Central memory CD8-positive, alpha-beta T cell (primary cell): ENCODE data around the gene GRM7.

ENCODE experiments used
- ATAC-seq: fragments of 150-1000 bp; cut with Tn5 transposase; replicated peaks from 2 replicates; pipeline ENCODE4 v1.10.0; 2022; ENCODE audit warnings: mild to moderate bottlenecking, moderate FRiP score, moderate number of reproducible peaks; ENCODE audit not compliant: poor library complexity, severe bottlenecking; ENCODE audit errors: extremely low read depth
- DNase-seq, 2 donors: peaks; one replicate each; pipeline ENCODE4 v3.0.0; 2021; ENCODE audit warnings: low spot score in 2 of 2
- H3K27ac Mint-ChIP-seq: one replicate; pipeline ENCODE4 v1.8.0; 2022; ENCODE audit warnings: low read depth, mild to moderate bottlenecking, moderate library complexity, mixed read lengths
- H3K27me3 Mint-ChIP-seq: one replicate; pipeline ENCODE4 v1.8.0; 2022; ENCODE audit warnings: mixed read lengths
- H3K36me3 Mint-ChIP-seq: one replicate; pipeline ENCODE4 v1.8.0; 2022; ENCODE audit warnings: mild to moderate bottlenecking, moderate library complexity, mixed read lengths; ENCODE audit not compliant: insufficient read depth
- H3K4me1 Mint-ChIP-seq: one replicate; pipeline ENCODE4 v1.8.0; 2022; ENCODE audit warnings: mixed read lengths
- H3K4me3 Mint-ChIP-seq: one replicate; pipeline ENCODE4 v1.8.0; 2022; ENCODE audit warnings: mild to moderate bottlenecking, moderate library complexity, mixed read lengths
- H3K9me3 Mint-ChIP-seq: one replicate; pipeline ENCODE4 v1.8.0; 2022; ENCODE audit warnings: mixed read lengths

Gene GRM7

DNA sequence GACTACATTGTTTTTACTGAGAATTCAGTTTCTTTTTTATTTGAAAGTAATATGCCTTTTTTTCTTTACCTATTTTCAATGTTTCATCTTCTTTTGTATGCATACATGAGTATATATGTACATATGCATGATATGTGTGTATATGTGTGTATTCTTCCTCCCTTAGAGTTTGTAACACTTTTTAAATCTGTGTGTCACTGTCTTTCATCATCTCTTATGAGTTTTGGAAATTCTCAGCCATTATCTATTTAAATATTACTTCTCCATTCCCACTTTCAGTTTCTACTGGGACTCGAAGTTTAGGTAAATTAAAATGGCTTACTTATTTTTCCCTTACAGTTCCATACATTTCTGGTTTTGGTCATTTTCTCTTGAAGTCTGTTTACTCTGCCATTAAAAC is 754.1 kb downstream of the GRM7 start:
- H3K9me3 Mint-ChIP-seq = no peaks in the 10 kb centered on the region
- DNase-seq = no peak
- no peak for ATAC-seq
- H3K27ac Mint-ChIP-seq = no peak overlapping the region
- no peaks in the 10 kb centered on the region for H3K36me3 Mint-ChIP-seq
- no peaks in the 10 kb centered on the region for H3K4me1 Mint-ChIP-seq
- H3K27me3 Mint-ChIP-seq = no peaks in the 10 kb centered on the region
- no peak overlapping the region for H3K4me3 Mint-ChIP-seq

DNA sequence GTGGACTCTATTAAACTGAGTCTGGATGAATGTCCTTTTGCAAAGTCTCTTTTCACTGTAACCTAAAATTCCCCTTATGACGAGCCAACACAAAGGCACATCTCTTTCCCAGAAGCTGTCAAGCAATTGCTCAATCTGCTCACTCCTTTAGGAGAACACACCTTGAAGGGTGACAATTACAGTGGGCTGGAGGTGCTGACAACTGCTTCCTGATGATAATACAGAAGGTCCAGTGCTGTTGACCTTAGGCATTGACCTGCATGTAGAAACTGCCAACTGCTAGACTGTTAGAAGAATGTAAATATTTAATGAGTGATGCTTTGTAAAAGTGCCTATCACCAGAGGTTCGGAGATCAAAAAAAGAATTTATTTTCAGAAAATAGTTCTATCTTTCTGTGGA is 757.7 kb downstream of the GRM7 start:
- Mint-ChIP-seq H3K27me3 (no peaks in the 10 kb centered on the region), H3K27ac (no peak overlapping the region), H3K36me3 (no peaks in the 10 kb centered on the region), H3K9me3 (peaks cover 6% of the 10 kb centered on the region), H3K4me1 (no peaks in the 10 kb centered on the region), H3K4me3 (no peak overlapping the region)
- DNase-seq = no peak
- ATAC-seq = no peak

DNA sequence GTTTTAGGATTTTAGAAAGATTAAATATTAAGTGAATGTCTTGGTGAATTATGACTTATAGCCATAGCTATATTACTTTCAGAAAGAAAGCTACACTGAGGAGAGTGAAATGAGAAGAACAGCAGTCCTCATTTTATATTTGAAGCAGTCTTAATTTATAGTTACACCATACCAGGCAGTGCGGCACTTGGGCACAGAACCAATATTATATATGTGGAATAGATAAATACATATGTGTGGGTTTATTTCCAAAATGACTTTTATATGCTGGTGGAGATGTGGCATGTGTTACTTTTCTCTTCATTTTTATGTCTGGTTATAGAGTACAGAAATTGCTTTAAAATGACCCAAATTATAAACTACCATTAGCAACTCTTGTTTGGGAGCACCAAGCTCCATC is 759.5 kb downstream of the GRM7 start:
- no peaks in the 10 kb centered on the region for H3K36me3 Mint-ChIP-seq
- H3K27ac Mint-ChIP-seq = no peak overlapping the region
- H3K4me3 Mint-ChIP-seq = no peak overlapping the region
- H3K4me1 Mint-ChIP-seq = no peaks in the 10 kb centered on the region
- no peaks in the 10 kb centered on the region for H3K27me3 Mint-ChIP-seq
- DNase-seq = no peak
- ATAC-seq = no peak
- peaks cover 6% of the 10 kb centered on the region for H3K9me3 Mint-ChIP-seq

DNA sequence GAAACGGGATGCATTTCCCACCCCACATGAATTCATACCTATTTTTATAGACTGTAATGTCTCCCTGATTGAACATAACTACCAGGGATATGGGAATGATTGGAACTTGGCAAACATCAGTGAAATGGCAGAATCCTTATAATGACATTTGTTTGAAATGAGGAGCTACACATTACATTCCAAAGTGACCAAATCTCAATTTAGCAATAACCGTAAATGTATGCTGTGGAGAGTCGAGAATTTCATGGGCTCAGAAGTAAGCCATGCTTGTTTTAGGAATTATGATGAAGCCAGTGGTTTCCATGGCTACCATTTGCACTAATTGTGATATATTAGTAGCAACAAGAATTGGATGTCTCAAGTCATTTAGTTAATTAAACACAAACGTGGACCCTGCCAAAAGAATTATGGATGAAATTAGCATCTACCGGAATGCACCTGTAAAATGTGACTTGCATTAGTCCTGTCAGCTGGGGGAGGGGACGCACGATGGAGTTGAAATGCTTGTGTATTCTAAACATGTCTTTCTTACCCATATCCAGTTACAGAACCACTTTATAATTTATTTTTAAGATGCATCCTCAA is 760.2 kb downstream of the GRM7 start:
- H3K27ac Mint-ChIP-seq = no peak overlapping the region
- DNase-seq (no peak), ATAC-seq (no peak)
- H3K4me1 Mint-ChIP-seq = no peaks in the 10 kb centered on the region
- no peaks in the 10 kb centered on the region for H3K36me3 Mint-ChIP-seq
- peaks cover 11% of the 10 kb centered on the region for H3K9me3 Mint-ChIP-seq
- no peak overlapping the region for H3K4me3 Mint-ChIP-seq
- H3K27me3 Mint-ChIP-seq = no peaks in the 10 kb centered on the region

DNA sequence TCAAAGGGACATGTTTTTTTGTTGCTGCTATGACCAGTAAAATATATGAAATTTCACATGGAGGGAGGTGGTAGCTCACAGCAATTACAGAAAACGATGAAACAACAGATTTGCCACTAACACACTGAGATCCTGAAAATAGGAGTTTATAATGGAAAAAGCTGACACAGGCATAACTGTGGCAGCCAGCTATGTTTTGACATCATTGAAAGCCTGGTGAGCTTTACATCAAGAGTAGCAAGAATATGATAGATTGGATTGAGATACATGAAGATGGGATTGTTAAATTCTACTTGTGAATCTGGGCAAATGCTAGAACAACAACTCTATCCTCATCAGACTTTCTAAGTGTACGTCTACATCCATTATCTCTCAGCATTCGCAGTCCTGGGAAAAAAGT is 760.7 kb downstream of the GRM7 start:
- ATAC-seq (no peak), DNase-seq (no peak)
- H3K9me3 Mint-ChIP-seq = peaks cover 11% of the 10 kb centered on the region
- no peaks in the 10 kb centered on the region for H3K36me3 Mint-ChIP-seq
- no peaks in the 10 kb centered on the region for H3K4me1 Mint-ChIP-seq
- H3K27ac Mint-ChIP-seq = no peak overlapping the region
- H3K4me3 Mint-ChIP-seq = no peak overlapping the region
- no peaks in the 10 kb centered on the region for H3K27me3 Mint-ChIP-seq

DNA sequence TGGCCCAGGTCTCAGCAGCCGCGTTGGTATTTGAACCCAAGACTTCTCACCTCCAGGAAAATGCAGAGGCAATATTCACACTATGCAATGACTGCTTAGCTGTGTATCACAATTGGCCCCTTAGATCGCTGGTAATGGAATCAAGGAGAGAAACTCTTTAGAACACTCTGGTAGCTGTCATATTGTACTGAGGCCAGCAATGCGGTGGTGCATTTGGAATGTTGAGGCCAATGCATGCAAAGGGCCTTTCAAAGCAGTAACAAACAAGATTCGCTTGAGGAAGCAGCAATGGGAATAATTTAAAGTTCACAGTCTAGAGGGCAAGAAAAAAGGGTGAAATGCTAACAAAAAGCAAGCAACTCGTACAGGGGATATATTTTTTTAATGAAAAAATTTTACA is 764.1 kb downstream of the GRM7 start:
- ATAC-seq (no peak), DNase-seq (no peak)
- H3K36me3 Mint-ChIP-seq = no peaks in the 10 kb centered on the region
- H3K27me3 Mint-ChIP-seq = no peaks in the 10 kb centered on the region
- peaks cover 11% of the 10 kb centered on the region for H3K9me3 Mint-ChIP-seq
- no peak overlapping the region for H3K27ac Mint-ChIP-seq
- H3K4me1 Mint-ChIP-seq = no peaks in the 10 kb centered on the region
- H3K4me3 Mint-ChIP-seq = no peak overlapping the region

DNA sequence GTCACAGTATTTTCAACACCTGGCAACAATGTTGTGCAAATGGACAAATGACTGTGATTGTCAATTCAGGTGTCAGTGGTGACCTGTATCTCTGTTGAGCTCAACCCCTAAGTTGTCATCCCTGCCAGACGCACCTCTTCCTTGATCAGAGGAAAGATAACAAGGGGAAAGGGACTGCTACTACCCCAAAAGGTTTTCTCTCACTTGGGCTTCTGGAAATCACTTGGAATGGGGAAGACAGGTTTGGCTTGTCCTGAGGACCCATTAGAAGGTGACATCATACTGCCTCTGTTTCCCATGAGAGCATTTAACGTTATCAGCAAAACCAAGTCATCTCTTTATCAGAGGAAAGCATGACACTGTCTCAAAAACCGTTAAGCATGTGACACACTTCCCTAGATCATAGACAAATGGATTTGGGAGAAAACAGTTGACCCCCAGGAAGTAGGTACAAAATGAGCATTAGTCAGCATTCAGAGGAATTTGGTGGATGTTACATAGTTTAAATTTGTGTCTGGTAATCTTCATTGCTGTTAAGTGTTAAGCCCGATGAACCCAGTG is 769.5 kb downstream of the GRM7 start:
- Mint-ChIP-seq H3K4me1 (no peaks in the 10 kb centered on the region), H3K36me3 (no peaks in the 10 kb centered on the region), H3K9me3 (peaks cover 20% of the 10 kb centered on the region), H3K4me3 (no peak overlapping the region), H3K27ac (no peak overlapping the region), H3K27me3 (no peaks in the 10 kb centered on the region)
- DNase-seq (no peak), ATAC-seq (no peak)

DNA sequence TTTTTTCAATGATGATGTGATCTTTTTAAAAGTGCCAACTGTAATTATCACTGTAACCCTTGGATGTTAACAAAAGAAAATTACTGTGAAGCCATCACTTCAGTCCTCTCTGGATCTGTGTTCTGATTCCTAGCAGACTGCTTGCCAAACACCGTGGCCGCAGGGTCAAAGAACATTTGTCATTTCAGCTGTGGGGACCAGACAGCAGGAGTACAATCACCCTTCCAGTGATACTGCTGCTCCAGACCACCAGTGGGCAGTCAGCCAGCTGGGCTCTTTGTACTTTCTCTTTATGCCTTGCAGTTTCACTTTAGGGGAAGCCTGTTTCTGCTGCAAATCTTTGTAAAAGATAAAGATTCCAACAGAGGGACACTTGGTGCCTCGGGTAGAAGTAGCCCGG is 770.0 kb downstream of the GRM7 start:
- ATAC-seq (no peak), DNase-seq (no peak)
- H3K4me1 Mint-ChIP-seq = no peaks in the 10 kb centered on the region
- H3K4me3 Mint-ChIP-seq = no peak overlapping the region
- H3K27me3 Mint-ChIP-seq = no peaks in the 10 kb centered on the region
- H3K27ac Mint-ChIP-seq = no peak overlapping the region
- H3K36me3 Mint-ChIP-seq = no peaks in the 10 kb centered on the region
- peaks cover 15% of the 10 kb centered on the region for H3K9me3 Mint-ChIP-seq

DNA sequence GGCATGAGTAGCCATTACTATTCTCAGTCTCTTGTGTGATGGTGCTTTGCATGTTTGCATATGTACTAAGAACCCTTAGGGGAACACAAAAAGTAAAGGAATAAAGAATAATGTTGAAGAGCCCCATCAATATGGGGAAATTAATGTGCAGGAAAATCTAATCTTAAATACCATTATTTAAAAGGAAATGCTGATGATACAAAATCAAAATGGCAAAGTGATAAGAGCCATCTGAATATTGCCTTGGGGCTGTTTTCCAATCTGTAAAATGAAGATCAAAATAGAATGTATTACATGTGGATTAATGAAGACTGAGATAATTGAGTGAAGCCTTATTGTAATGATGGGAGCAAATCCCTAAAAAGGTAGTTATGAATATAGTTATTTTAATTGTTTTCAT is 771.4 kb downstream of the GRM7 start:
- H3K4me1 Mint-ChIP-seq = no peaks in the 10 kb centered on the region
- H3K36me3 Mint-ChIP-seq = no peaks in the 10 kb centered on the region
- no peak overlapping the region for H3K27ac Mint-ChIP-seq
- DNase-seq (no peak), ATAC-seq (no peak)
- H3K27me3 Mint-ChIP-seq = no peaks in the 10 kb centered on the region
- no peak overlapping the region for H3K4me3 Mint-ChIP-seq
- H3K9me3 Mint-ChIP-seq = peaks cover 15% of the 10 kb centered on the region

DNA sequence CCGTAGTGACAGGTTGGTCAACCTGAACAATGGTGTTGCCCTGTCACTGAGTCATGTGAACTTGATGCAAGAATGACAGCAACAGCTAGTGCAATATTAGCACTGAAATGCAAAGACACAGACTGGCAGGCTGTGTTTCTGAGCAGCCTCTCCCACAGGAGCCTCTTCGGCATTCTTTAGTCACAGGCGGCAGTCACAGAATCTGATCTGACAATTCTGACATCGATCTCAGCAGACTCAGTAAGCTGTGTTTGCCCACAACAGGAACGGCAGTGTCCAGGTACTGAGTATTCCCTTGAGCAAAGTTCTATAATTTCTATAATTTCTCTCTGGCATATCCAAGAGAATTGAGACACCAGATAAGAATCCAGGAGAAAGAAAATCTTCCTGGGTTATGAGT is 776.8 kb downstream of the GRM7 start:
- no peaks in the 10 kb centered on the region for H3K4me1 Mint-ChIP-seq
- no peaks in the 10 kb centered on the region for H3K27me3 Mint-ChIP-seq
- H3K27ac Mint-ChIP-seq = no peak overlapping the region
- H3K4me3 Mint-ChIP-seq = no peak overlapping the region
- peaks cover 13% of the 10 kb centered on the region for H3K9me3 Mint-ChIP-seq
- ATAC-seq = no peak
- DNase-seq = no peak
- no peaks in the 10 kb centered on the region for H3K36me3 Mint-ChIP-seq

DNA sequence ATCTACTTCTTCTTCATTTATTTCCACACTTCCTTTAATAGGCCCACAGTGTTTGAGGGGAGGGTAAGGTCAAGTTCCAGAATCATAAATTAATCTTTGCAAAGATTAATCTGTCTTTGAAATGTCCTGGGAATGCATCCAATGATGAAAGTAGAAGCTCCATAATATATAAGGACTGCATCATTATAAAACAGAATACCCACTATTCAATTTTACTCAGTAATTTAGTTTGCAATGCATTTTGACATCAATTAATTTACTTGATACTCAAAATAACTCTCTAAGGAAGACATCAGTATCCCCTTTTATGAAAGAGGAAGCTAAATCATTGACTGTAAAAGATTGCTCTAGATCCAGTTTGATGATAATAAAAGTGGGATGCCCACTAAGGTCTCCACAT is 777.2 kb downstream of the GRM7 start:
- no peak for ATAC-seq
- Mint-ChIP-seq H3K36me3 (no peaks in the 10 kb centered on the region), H3K4me3 (no peak overlapping the region), H3K27ac (no peak overlapping the region), H3K27me3 (no peaks in the 10 kb centered on the region), H3K4me1 (no peaks in the 10 kb centered on the region), H3K9me3 (peaks cover 13% of the 10 kb centered on the region)
- no peak for DNase-seq

DNA sequence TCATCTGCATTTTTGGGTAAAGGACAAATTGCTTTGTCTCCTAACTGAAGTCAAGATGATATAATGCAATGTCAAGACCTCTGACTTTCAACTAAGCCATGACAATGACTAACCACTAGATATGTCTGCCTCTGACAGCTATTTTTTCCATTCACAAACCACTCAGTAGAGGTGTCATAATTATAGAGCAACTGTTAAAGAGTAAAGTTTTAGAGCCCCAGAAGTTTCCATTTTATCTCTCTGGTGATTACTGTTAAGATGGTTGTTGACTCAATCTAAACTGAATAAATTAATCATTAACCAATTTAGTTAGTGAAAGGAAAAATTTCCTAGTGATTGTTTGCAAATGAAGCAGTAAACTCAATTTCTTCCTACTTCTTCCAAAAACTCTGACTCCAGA is 779.9 kb downstream of the GRM7 start:
- H3K4me1 Mint-ChIP-seq = no peaks in the 10 kb centered on the region
- H3K9me3 Mint-ChIP-seq = peaks cover 10% of the 10 kb centered on the region
- no peak for ATAC-seq
- no peaks in the 10 kb centered on the region for H3K27me3 Mint-ChIP-seq
- H3K4me3 Mint-ChIP-seq = no peak overlapping the region
- no peaks in the 10 kb centered on the region for H3K36me3 Mint-ChIP-seq
- no peak for DNase-seq
- H3K27ac Mint-ChIP-seq = no peak overlapping the region

DNA sequence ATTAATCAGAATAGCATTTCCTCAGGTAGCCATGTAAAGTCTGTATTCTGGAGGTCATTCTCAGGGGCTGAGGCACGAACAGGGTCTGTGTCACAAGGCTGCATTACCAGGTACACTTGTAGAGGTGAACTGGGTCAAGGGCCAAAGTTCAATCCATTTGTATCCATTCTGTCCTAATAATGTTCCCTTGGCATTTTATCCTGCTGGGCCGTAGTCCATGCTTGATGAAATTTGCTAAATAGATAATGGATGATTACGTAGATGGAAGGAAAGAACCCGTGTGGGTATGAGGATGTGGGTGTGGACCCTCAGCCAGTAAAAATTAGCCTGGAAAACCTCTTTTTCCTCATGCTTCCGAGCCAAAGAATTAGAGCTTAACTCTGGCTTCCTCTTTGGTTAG is 785.9 kb downstream of the GRM7 start:
- Mint-ChIP-seq H3K36me3 (peaks cover 2% of the 10 kb centered on the region), H3K27me3 (no peaks in the 10 kb centered on the region), H3K27ac (no peak overlapping the region), H3K4me1 (no peaks in the 10 kb centered on the region), H3K9me3 (peaks cover 6% of the 10 kb centered on the region), H3K4me3 (no peak overlapping the region)
- ATAC-seq (no peak), DNase-seq (no peak)

DNA sequence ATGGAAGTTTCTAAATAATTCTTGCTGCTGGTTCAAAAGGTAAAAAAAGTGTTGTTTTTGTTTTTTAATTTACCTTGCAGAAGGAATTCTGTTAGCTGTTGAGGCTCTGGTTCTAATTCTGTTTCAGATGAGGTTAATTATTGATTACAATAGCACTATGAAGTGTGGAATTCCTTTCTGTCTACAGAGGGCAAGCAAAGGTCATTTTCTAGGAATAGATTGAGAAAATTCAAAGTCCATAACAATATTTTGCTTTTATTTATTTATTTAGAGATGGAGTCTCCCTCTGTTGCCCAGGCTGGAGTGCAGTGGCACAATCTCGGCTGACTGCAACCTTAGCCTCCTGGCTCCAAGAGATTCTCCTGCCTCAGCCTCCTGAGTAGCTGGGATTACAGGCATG is 789.6 kb downstream of the GRM7 start:
- peaks cover 10% of the 10 kb centered on the region for H3K9me3 Mint-ChIP-seq
- no peaks in the 10 kb centered on the region for H3K4me1 Mint-ChIP-seq
- H3K36me3 Mint-ChIP-seq = peaks cover 2% of the 10 kb centered on the region
- H3K27ac Mint-ChIP-seq = no peak overlapping the region
- no peak overlapping the region for H3K4me3 Mint-ChIP-seq
- no peak for ATAC-seq
- DNase-seq = no peak
- H3K27me3 Mint-ChIP-seq = no peaks in the 10 kb centered on the region
